HG02885 (cell line): ENCODE results near the gene NMD3.

Experiments
- ATAC-seq: cut with Tn5 transposase; IDR thresholded peaks from one replicate; pipeline ENCODE4 v1.9.1; 2021; ENCODE audit warnings: mild to moderate bottlenecking; ENCODE audit not compliant: unreplicated experiment, poor library complexity

NMD3 gene

DNA sequence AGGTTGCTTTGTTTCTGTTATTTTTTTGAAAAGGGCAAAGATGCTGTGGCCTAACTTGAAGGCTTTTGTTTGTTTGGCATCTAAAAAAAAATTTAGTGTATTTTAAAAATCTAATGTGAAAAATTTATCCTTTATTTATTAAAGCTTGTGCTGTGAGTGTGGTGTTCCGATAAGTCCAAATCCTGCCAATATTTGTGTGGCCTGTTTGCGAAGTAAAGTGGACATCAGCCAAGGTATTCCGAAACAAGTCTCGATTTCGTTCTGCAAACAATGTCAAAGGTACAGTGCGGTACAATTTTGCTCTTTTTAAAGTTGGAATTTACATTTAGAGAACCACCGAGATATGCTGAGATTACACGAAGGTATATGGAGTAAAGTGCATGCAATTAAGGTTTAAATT lies 3.7 kb downstream of the NMD3 start:
- no peak for ATAC-seq

DNA sequence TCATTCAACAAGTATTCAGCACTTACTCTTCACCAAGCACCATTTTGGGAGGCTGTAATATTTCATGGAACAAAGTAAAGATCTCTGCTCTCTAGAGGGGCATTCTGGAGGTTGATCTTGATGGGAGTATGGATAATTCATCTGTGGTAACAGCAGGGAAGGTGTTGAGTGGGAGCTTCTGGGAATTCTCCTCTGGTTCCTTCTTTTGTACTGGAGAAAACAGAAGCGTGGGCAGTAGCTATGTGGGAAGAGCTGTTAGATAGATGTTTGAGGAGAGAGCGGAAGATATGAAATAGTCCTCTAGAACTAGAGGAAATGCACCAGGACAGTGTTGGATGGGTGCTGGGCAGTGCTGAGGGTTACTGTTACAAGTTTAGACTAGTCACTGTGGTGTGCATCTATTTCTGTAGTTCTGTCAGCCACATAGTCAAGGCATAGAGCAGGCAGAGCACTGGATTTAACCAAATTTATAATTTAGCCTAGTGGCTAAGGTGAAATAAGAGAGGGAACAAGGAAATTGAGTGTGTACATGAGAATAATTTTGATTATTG lies 9.6 kb downstream of the NMD3 start:
- ATAC-seq, result no peak

DNA sequence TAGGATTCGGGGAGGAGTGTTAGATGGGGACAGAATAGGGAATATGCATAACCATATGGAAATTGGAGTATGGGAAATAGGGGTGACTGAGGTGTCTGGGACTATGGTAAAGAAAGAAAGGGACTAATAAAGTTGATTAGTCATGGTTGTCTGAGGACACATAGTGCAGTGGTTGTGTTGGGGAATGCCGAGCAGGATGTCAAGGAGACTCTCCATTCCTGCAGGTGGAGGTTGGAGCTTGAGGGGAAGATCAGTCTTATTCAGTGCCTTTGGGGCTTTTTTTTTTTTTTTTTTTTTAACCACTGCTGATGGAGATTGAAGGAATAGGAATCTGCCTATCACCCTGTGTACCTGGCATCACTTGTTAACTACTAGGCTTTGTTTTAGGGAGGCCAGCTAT lies 10.8 kb downstream of the NMD3 start:
- ATAC-seq, result no peak

DNA sequence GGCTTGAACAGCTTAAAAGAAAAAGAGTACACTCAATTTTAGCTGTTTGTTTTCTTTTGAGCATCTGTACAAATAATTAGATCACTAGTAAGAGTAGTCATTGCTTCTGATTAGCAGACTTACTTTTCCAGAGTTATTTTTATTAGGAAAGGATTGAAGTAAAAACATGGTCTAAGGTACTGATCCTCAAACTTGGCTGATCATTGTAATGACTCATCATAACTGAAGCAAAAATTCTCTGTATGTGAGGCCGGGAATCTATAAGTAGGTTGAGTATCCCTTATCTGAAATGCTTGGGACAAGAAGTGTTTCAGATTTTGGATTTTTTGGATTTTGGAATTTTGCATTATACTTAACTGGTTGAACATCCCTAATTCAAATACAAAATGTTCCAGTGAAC lies 12.4 kb downstream of the NMD3 start:
- no peak for ATAC-seq

DNA sequence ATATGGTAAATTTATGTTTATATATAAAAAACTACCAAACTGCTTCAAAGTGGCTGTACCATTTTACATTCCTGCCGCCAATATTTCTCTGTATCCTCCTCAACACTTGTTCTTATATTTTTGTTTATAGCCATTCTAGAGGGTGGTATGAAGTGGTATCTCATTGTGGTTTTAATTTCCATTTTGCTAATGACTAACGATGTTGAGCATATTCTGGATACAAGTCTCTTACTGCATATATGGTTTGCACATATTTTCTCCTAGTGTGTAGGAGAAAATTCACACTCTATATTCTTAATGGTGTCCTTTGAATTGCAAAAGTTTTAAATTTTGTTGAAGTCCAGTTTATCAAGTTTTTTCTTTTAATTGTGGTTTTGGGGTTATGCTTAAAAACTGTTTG lies 15.1 kb downstream of the NMD3 start:
- no peak for ATAC-seq

DNA sequence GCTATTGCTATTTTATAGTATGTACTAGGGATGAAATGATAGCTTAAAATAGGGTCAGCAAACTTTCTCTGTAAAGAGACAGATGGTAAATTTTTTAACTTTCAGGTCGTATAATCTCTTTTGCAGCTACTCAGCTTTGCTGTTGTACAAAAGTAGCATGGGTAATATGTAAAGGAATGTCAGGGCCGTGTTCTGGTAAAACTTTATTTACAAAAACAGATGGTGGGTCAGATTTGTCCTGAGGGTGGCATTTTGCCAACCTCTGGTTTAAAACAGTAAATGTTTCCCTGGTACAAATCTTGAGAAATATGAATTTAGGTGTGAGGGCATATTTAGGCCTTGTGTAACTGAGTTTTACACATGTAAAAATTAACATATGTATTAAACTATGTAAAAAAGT lies 18.6 kb downstream of the NMD3 start:
- ATAC-seq, result no peak

DNA sequence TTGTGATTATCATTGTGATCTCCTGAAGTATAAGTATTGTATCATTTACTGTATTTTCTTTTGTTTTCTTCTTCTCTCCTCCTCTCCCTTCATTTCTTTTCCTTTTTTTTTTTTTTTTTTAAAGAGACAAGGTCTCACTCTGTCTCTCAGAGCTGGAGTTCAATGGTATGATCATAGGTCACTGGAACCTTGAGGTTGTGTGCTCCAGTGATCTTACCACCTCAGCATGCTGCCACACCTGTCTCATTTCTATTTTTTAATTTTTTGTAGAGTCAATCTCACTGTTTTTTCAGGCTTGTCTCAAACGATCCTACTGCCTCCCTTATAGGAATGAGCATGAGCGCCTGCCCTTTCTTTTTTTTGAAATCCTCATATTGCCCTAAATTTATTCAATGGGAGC lies 23.4 kb downstream of the NMD3 start:
- ATAC-seq, result no peak

DNA sequence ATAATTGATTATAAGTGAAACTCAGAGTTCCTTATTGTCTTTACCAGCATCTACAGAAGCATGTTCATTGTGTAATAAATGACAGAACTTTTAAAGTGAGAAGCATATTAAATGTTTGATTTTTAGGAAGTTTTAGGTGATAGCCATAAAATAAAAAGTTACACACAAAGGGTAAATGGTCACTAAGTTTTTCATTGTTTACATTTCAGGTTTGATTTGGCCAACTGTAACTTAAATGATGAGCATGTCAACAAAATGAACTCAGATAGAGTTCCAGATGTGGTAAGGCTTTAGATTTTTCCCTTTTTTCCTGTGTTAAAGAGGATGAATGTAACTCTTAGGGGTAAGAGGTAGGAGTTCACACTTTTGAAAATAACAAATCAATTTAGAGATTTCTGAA lies 25.9 kb downstream of the NMD3 start:
- ATAC-seq, result no peak

DNA sequence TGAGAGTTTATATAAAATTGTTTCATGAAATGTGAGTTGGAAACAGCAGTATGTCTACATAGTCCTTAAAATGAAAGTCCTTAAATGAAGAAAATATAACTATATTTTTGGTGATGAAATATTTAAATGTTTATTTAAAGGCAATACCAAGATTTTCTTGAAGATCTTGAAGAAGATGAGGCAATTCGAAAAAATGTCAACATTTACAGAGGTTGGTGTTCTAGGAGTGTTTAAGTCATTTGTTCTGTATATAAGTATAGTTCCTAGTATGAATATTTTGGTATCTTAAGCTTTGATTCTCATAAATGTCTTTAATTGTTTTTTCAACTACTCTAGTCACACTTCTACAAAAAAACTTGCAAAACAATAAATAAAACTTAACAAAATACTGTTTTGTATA lies 29.0 kb downstream of the NMD3 start:
- no peak for ATAC-seq

DNA sequence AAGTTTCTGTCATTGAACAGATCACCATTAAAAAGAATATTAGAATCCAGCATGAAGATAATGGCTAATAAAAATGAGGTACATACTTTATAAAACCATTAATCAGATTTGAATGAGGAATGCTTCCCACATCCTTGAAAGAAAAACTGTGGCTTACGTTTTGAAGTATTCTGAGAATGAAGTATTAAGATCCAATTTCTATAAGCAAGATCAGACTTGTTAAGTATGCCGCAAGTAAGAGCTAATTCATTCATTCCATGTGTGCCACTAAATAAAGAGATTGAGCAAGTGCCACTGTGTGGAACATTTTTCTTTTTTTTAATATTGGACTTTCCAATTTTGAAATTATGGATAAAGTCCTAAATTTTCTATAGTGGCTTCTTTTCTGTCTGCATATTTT lies 30.6 kb downstream of the NMD3 start:
- ATAC-seq, result no peak

DNA sequence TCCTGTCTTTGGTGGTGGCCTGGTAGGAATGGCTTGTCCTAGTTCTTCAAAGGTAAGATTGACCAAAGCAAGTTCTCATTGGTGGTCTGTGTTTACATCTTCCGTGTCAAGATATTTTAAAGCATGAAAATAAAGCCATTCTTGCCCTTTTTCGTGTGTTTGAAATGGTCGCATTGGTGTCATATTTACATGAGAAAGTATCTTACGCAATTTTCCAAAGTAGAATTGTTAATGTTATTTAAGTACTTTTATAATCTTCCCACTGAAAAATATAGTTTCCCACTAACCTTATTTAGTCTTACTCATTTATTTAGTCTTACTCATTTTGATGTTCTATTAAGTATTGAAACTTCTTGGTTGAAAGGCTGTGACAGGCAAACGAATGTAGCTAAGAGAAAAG lies 31.0 kb downstream of the NMD3 start:
- no peak for ATAC-seq

DNA sequence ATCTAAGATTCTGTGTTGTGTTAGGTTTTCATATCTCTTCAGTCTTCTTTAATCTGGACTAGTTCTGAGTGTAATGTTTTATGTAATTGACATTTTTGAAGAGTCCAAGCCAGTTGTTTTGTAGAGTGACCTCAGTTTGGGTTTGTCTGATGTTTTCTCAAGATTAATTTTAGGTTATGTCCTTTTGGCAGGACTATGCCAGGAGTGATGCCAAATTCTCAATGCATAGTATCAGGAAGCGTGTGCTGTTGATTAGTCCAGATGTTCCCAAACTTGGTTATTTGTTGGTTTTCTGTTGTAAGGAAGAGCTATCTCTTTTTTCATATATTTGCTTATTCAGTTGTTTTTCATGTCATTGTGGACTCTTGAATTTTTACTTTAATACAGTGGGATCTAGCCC lies 32.6 kb downstream of the NMD3 start:
- ATAC-seq, result no peak

DNA sequence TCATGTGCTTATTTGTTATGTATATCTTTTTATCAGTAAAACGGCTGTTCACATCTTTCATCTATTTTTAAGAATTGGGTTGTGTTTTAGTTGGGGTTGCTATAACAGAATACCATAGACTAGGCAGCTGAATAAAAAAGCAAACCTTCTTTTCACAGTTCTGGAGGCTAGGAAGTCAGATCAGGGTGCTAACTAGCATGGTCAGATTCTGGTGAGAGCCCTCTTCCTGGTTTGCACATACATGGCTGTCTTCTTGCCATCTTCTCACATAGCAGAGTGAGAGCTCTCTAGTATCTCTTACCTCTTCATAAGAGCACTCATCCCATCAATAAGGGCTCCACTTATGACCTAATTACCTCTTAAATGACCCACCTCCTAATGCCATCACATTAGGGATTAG lies 33.8 kb downstream of the NMD3 start:
- no peak for ATAC-seq

DNA sequence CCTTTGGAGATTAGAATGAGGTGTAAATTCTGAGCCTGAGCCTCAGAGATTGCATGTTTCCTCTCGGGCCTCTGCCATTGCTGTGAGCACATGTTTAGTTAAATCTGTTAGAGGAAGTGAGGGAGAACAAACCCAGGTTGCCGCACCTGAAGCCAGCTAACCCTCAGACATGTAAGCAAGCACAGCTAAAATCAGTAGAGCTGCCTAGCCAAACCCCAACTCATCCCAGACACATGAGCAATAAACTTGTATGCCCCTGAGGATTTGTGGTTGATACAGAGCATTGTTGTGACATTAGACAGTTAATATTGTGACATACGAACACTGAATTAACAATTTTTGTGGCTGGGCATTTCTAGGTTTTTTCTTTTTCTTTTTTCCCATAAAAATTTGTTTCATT lies 41.9 kb downstream of the NMD3 start:
- no peak for ATAC-seq

DNA sequence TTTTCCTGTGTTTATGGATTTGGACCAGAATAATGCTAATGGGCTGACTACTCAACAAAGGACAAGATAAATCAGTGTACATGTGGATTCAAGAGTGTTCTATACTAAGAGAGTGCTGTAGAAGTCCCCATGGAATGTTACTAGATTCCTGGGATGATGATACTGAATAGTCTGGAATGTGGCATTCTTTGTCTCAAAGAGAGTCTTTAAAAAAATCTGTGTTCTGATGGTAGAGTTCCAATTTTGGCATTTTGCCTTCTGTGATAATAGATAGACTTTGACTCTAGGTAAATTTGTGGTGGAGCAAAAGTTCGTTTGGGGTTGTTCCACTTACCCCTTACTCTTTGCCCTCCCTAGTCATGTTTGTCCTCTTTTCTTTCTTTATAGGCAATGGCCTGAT lies 43.7 kb downstream of the NMD3 start:
- no peak for ATAC-seq

DNA sequence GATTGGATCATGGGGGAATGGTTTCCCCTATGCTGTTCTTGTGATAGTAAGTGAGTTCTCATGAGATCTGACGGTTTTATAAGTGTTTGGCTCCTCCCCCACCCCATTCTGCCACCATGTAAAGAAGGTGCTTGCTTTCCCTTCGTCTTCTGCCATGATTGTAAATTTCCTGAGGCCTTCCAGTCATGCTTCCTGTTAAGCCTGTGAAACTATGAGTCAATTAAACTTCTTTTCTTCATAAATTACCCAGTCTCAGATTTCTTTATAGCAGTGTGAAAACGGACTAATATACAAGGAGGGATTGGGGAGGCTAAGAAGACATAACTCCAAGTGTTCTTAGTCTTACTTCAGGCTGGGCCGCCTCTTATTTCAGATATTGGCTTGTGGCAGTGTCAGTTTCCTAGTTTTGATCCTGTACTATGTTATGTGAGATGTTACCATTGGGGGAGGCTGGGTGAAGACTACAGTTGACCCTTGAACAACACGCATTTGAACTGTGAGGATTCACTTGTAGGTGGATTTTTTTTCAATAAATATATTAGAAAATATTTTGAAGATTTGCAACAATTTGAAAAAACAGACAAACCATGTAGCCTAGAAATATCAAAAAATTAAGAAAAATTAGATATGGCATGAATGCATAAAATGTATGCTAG lies 44.9 kb downstream of the NMD3 start:
- ATAC-seq, result no peak

DNA sequence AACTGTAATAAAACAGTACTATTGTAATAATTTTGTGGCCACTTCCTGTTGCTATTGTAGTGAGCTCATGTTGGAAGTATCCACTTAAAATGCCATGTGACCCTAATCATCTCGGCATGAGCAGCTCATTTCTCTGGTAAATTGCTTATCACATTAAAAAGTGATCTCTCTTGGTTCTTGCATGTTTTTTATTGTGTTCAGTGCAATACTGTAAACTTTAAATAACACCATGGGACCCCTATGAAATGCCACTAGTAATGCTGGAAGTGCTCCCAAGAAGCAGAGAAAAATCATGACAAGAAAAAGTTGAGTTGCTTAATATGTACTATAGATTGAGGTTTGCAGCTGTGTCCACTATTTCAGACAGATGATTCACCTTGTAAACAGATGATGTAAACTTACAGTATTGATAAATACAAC lies 45.6 kb downstream of the NMD3 start:
- ATAC-seq, result no peak

DNA sequence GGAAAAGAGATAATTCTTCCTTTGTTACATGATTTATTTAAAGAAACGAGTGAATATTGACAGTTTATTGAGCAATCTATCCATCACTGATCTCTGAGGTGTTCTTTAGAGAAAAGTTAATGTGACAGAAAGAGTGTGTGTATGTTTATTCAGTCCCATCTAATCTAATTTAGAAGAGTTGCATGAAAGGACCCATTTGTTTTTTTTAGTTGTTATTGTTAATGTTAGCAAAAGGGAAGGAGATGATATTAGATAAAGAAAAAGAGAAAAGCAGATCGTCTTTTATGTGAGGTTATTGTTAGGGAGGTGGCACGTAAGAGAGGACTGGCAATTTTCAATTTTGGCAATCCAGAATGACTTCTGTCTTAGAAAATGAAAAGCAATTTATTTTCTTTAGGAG lies 46.5 kb downstream of the NMD3 start:
- no peak for ATAC-seq

DNA sequence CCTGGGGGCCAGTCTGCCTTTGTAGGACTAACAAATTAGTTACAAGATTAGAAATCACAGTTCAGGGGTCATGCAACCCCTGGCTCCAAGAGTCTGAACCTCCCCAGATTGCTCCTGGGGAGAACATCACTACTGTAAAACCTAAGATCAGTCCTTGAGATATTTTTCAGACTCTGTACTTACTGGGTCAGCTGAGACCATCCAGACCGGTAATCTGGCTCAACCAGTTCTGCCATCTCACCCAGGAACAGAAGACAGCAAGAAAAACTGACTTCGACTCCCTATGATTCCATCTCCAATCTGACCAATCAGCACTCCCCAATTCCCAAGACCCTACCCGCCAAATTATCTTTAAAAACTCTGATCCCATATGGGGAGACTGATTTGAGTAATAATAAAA lies 47.5 kb downstream of the NMD3 start:
- ATAC-seq, result no peak

DNA sequence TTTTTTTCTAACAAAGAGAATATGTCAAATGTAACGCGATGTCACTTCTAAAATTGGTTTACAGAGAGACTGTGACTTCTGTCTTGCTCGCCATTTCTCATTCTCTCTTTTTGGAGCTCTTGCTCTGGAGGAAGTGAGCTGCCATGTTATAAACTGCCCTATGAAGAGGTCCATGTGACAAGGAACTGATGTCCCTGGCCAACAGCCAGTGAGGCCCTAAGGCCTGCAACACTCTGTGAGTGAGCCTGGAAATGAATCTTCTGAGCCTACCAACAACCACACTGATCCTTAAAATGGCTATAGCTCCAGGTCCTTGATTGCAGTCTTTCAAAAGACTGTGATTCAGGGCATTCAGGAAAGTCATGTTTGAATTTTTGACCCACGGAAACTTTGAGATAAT lies 49.9 kb downstream of the NMD3 start:
- ATAC-seq, result no peak

DNA sequence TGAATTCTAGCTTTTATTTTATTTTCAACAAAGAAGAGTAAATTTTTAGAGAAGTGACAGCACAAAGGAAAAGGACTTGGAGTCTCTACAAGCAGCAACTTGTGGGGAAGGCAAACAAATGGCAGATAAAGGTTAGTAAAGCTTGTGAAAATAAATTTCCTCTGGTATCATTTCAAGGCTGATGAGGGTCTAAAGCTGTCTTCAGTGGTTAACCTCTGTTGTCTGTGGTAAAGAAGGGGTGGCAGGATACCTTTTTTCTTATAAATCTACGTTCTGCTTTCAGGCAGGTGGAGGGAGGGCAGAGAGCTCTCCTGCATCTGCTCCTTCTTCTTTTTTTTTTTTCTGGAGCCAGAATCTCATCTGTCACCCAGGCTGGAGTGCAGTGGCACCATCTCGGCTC lies 50.5 kb downstream of the NMD3 start:
- no peak for ATAC-seq

DNA sequence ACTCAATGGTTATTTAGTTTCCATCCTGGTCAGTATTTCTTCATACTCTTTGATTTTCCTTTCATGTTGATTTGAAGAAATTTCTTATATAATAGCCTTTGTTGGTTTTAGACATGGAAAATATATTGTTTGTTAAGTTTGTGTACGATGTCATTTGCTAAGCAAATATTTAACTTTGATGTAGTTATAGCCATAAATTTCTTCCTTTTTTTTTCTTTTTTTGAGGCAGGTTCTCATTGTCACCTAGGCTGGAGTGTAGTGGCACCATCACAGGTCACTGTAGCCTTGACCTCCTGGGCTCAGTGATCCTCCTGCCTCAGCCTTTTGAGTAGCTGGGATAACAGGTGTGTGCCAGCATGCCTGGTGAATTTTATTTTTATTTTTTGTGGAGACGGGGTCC lies 51.4 kb downstream of the NMD3 start:
- ATAC-seq, result no peak
